Fibroblast of lung (primary cell): ENCODE results near the gene CHST8. TPM values are rescaled to one million over a fixed set of nuclear protein-coding genes. Genes with fewer than 3 reads are reported as not detected.

ENCODE experiments used
- DNase-seq, 2 donors: peaks; one replicate each; pipeline versions ENCODE4 v3.0.0 to v3.0.0-alpha.2; 2010; ENCODE audit warnings: low read depth in 2 of 2
- H2AFZ ChIP-seq: 2 replicates; pipeline ENCODE4 v1.5.1; 2012; ENCODE audit warnings: low read length, control low read depth, inconsistent platforms
- H3K27ac ChIP-seq: 2 replicates; pipeline ENCODE4 v1.5.1; 2011; ENCODE audit warnings: low read length, control low read depth; ENCODE audit not compliant: insufficient read depth
- H3K27me3 ChIP-seq: 2 replicates; pipeline ENCODE4 v1.5.1; 2011; ENCODE audit warnings: mild to moderate bottlenecking, low read length; ENCODE audit not compliant: control insufficient read depth, insufficient read depth
- H3K36me3 ChIP-seq: 2 replicates; pipeline ENCODE4 v1.5.1; 2011; ENCODE audit warnings: low read length; ENCODE audit not compliant: control insufficient read depth, insufficient read depth
- H3K4me1 ChIP-seq: 2 replicates; pipeline ENCODE4 v1.5.1; 2011; ENCODE audit warnings: low read length; ENCODE audit not compliant: control insufficient read depth, insufficient read depth; ENCODE audit errors: extremely low read depth
- H3K4me2 ChIP-seq: 2 replicates; pipeline ENCODE4 v1.5.1; 2011; ENCODE audit warnings: low read length, control low read depth; ENCODE audit not compliant: insufficient read depth; ENCODE audit errors: extremely low read depth
- H3K4me3 ChIP-seq, 4 experiments: fragments of 200-600 bp in 1 of 4; sonication (generic) in 1 of 4; replicated peaks in 1 of 4; 2 replicates each; pipeline ENCODE4 v1.5.1; 2011 to 2016; ENCODE audit warnings: low read length in 4 of 4, low read depth in 3 of 4, mild to moderate bottlenecking in 3 of 4, control low read depth in 2 of 4, inconsistent platforms in 1 of 4, mixed read lengths in 1 of 4; ENCODE audit not compliant: insufficient read depth in 1 of 4; ENCODE audit errors: control extremely low read depth in 1 of 4
- H3K79me2 ChIP-seq: 2 replicates; pipeline ENCODE4 v1.5.1; 2012; ENCODE audit warnings: mild to moderate bottlenecking, low read length, inconsistent platforms; ENCODE audit not compliant: control insufficient read depth, insufficient read depth
- H3K9ac ChIP-seq: 2 replicates; pipeline ENCODE4 v1.5.1; 2011; ENCODE audit warnings: mild to moderate bottlenecking, low read length, control low read depth; ENCODE audit not compliant: insufficient read depth
- H3K9me3 ChIP-seq: 2 replicates; pipeline ENCODE4 v1.5.1; 2012; ENCODE audit warnings: low read depth, low read length; ENCODE audit not compliant: control insufficient read depth, insufficient read depth
- H4K20me1 ChIP-seq: 2 replicates; pipeline ENCODE4 v1.5.1; 2011; ENCODE audit warnings: low read length; ENCODE audit not compliant: control insufficient read depth, insufficient read depth; ENCODE audit errors: extremely low read depth
- EZH2 ChIP-seq: IDR thresholded peaks from 2 replicates; pipeline ENCODE4 v1.5.1; 2012; ENCODE audit warnings: low read length, control low read depth, mild to moderate bottlenecking; ENCODE audit errors: missing control alignments
- polyA plus RNA-seq, 2 donors: library from polyadenylated mRNA; depleted of rRNA in 1 of 2; stranded (reverse) in 1 of 2; unstranded in 1 of 2; fragments of >200 nt; gene quantifications; 2 replicates each; pipeline ENCODE4 v1.2.1, GENCODE V29; 2011 to 2012; ENCODE audit warnings: missing spikeins in 1 of 2
- total RNA-seq: library from RNA; depleted of rRNA; stranded (reverse); fragments of >200 nt; gene quantifications from 2 replicates; pipeline ENCODE4 v1.2.1, GENCODE V29; 2014
- TF ChIP-seq, protein P1 (sequence below), 2 donors: IDR thresholded peaks in 1 of 2; conservative IDR thresholded peaks in 1 of 2; 1 replicate in 1 of 2; 2 replicates in 1 of 2; pipeline ENCODE4 v1.5.1; 2011 to 2012; ENCODE audit warnings: low read length in 2 of 2, control low read depth in 1 of 2, inconsistent platforms in 1 of 2, low read depth in 1 of 2, mild to moderate bottlenecking in 1 of 2

CHST8 gene
- total and polyA plus RNA-seq, 2 donors (not counting 1 experiment from before 2014, with no cell fraction given) = not detected

DNA sequence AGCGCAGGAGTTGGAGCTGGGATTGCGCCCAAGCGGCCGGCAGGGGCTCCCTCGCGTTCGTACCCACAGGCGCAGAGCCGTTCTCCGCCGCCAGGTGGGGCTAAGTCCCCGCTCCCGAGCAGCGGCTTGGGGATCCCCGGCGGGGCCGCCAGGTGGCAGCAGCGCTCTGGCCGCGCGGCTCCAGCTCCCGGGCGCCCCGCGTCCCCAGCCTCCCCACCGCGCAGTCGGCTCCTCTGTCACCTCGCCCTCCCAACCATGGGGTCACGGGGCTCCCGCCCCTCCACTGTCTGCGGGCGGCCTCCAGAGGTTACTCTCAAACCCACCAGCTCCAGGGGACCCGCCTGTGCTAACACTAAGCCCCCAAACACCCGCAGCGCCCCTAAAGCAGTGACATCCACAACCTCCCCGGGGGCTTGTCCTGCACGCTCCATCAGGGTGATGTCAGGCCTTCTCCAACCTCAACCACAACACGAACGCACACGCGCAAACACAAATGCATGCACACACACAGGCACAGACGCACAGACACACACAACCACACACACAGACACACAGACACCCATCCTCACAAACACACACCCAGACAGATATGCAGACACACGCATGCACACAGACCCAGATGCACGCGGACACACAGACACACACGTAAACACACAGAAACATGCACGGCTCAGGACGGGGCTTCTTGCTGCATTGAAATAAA, 156.5 kb downstream of the CHST8 start:
- Histone ChIP-seq H3K27ac (no peak overlapping the region), H3K9ac (no peak overlapping the region), H3K27me3 (peaks cover 10% of the 10 kb centered on the region), H3K4me1 (no peaks in the 10 kb centered on the region), H3K4me2 (peak overlapping the region; percentile 64), H2AFZ (no peak overlapping the region), H3K79me2 (no peaks in the 10 kb centered on the region), H3K4me3 (no peak overlapping the region), H4K20me1 (no peaks in the 10 kb centered on the region), H3K9me3 (no peaks in the 10 kb centered on the region), H3K36me3 (no peaks in the 10 kb centered on the region)
- TF ChIP-seq EZH2 = no peak
- TF ChIP-seq, protein P1, sequence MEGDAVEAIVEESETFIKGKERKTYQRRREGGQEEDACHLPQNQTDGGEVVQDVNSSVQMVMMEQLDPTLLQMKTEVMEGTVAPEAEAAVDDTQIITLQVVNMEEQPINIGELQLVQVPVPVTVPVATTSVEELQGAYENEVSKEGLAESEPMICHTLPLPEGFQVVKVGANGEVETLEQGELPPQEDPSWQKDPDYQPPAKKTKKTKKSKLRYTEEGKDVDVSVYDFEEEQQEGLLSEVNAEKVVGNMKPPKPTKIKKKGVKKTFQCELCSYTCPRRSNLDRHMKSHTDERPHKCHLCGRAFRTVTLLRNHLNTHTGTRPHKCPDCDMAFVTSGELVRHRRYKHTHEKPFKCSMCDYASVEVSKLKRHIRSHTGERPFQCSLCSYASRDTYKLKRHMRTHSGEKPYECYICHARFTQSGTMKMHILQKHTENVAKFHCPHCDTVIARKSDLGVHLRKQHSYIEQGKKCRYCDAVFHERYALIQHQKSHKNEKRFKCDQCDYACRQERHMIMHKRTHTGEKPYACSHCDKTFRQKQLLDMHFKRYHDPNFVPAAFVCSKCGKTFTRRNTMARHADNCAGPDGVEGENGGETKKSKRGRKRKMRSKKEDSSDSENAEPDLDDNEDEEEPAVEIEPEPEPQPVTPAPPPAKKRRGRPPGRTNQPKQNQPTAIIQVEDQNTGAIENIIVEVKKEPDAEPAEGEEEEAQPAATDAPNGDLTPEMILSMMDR (conservative IDR thresholded peaks at IDR 0.05 in 1 of 2, IDR thresholded peaks at IDR 0.05 in 1 of 2; ENCODE audit: low read depth in 1 of 2, low read length in 2 of 2) = peak; percentile 94 to 100
- peak; percentile 49 to 67 for DNase-seq

DNA sequence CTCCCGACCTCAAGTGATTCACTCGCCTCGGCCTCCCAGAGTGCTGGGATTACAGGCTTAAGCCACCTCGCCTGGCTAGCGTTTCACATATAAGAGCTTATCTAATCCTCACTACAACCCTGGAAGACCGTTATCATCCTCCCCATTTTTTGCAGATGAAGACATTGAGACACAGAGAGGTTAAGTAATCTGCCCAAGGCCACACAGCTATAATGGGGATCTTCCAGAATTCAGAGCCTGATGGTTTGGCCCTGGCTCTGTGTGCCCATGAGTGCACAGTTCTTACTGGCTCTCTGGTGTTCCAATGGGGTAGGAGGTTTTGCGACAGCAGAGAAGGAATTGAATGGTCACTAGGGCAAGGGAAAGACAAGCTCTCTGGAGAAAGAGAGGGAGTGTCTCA, 158.1 kb downstream of the CHST8 start:
- no peaks in the 10 kb centered on the region for H3K79me2 ChIP-seq
- no peak for TF ChIP-seq EZH2
- TF ChIP-seq, protein P1 (conservative IDR thresholded peaks at IDR 0.05 in 1 of 2, IDR thresholded peaks at IDR 0.05 in 1 of 2; ENCODE audit: low read depth in 1 of 2, low read length in 2 of 2) = no peak
- no peak overlapping the region for H3K4me2 ChIP-seq
- H3K9me3 ChIP-seq = no peaks in the 10 kb centered on the region
- no peak overlapping the region for H2AFZ ChIP-seq
- no peak overlapping the region for H3K27ac ChIP-seq
- H3K4me3 ChIP-seq = no peak overlapping the region
- no peaks in the 10 kb centered on the region for H3K4me1 ChIP-seq
- H3K27me3 ChIP-seq = peaks cover 10% of the 10 kb centered on the region
- H3K9ac ChIP-seq = no peak overlapping the region
- H3K36me3 ChIP-seq = no peaks in the 10 kb centered on the region
- no peaks in the 10 kb centered on the region for H4K20me1 ChIP-seq
- no peak for DNase-seq

DNA sequence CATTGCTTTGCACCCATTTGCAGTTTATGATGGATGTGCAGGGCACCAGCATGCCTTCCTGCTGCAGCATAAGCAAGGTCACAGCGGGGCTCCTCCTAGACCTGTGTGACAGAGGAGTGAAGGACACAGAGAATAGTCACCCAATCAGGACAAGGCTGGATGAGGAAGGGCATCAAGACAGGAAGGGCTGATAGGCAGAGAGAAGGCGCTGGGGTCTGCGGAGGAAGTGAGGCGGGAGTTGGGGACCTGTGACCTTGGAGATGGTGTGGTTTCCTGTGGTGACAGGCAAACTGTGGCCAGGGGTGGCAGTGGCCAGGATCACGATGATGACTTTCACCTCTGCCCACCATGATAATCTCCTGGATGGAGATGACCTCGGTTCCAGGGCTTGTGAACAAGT, 158.5 kb downstream of the CHST8 start:
- Histone ChIP-seq H3K27me3 (peaks cover 10% of the 10 kb centered on the region), H3K4me3 (no peak overlapping the region), H4K20me1 (no peaks in the 10 kb centered on the region), H2AFZ (no peak overlapping the region), H3K79me2 (no peaks in the 10 kb centered on the region), H3K36me3 (no peaks in the 10 kb centered on the region), H3K9ac (no peak overlapping the region), H3K9me3 (no peaks in the 10 kb centered on the region), H3K4me1 (no peaks in the 10 kb centered on the region), H3K27ac (no peak overlapping the region), H3K4me2 (no peak overlapping the region)
- TF ChIP-seq EZH2 = no peak
- TF ChIP-seq, protein P1 (conservative IDR thresholded peaks at IDR 0.05 in 1 of 2, IDR thresholded peaks at IDR 0.05 in 1 of 2; ENCODE audit: low read depth in 1 of 2, low read length in 2 of 2) = no peak
- no peak for DNase-seq
